Epithelial cell of proximal tubule (primary cell): ENCODE results near the gene PLXNA1. TPM values are rescaled to one million over a fixed set of nuclear protein-coding genes. Genes with fewer than 3 reads are reported as not detected.

ENCODE experiments used
- DNase-seq: peaks from one replicate; pipeline ENCODE4 v3.0.0-alpha.2; 2011; ENCODE audit warnings: low read depth
- H3K4me3 ChIP-seq: 2 replicates; pipeline ENCODE4 v1.5.1; 2011; ENCODE audit warnings: low read depth, mild to moderate bottlenecking, low read length
- total RNA-seq: library from RNA; depleted of rRNA; stranded (reverse); fragments of >200 nt; gene quantifications from 2 replicates; pipeline ENCODE4 v1.2.3, GENCODE V29; 2015
- TF ChIP-seq, protein P1 (sequence below): conservative IDR thresholded peaks from 2 replicates; pipeline ENCODE4 v1.5.1; 2012; ENCODE audit warnings: low read depth, mild to moderate bottlenecking, low read length

PLXNA1 gene
- total RNA-seq, 1 donor from 2014 or later, result 35.5 TPM

DNA sequence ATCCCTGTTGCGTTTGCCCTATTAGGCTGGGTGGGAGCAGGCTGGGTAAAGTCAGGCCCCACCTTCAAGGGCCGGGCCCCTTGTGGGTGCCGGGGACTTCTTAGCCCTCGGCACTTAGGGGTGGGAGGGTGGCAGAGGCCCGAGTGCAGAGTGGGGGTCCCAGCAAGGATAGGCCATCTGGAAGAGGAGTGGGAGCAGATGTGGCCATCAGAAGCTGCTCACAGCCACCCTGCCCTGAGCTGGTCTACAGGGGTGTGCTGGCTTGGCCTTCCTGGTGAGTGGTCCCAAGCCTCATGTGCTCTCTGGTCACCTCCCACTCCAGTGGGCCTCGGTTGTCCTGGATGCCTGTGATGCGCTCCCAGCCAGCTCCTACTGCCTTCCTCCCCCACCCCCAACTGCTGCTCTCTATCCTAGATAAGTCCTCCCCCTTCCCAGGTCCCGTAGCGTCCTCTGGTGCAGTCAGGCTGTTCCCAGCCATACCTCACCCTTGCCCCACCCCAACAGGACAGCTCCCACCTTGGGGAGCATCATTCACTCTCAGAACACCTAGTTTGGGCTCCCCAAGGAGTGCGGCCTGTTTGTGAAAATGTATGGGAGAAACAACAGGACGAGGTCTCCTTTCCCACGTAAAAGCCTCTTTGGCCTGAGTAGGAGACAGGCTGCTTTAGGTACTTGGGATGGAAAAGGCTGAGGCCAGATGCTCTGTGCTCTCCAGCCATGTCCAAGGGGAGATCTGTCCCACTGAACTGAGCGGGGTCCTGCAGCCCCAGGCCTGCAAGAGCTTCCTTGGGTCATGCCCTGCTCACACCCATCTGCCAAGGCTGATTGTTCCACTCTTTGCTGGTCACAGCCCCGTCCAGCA lies 24.9 kb upstream of the PLXNA1 start:
- H3K4me3 ChIP-seq, result no peak overlapping the region
- TF ChIP-seq, protein P1, sequence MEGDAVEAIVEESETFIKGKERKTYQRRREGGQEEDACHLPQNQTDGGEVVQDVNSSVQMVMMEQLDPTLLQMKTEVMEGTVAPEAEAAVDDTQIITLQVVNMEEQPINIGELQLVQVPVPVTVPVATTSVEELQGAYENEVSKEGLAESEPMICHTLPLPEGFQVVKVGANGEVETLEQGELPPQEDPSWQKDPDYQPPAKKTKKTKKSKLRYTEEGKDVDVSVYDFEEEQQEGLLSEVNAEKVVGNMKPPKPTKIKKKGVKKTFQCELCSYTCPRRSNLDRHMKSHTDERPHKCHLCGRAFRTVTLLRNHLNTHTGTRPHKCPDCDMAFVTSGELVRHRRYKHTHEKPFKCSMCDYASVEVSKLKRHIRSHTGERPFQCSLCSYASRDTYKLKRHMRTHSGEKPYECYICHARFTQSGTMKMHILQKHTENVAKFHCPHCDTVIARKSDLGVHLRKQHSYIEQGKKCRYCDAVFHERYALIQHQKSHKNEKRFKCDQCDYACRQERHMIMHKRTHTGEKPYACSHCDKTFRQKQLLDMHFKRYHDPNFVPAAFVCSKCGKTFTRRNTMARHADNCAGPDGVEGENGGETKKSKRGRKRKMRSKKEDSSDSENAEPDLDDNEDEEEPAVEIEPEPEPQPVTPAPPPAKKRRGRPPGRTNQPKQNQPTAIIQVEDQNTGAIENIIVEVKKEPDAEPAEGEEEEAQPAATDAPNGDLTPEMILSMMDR, result no peak
- no peak for DNase-seq

DNA sequence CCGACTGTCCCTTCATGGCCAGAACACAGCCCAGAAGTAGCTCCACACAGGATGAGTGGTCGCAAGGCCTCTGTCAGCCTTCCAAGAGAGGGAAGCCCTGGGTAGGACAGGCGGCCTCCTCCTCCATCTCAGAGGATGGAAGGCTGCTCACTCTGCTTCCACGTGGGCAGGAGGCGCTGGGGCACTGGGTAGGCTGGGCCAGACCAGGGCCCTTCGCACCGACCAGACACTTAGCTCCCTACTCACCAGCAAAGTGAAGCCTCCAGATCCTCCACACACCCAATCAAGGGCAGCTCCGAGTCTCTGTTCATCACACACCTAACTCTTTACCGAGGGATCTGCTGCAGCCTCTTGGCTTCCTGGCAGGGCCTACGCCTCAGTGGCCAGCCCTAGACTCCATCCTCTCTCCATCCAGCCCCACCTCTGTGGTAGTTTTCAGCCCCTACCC lies 24.3 kb upstream of the PLXNA1 start:
- H3K4me3 ChIP-seq, result no peak overlapping the region
- no peak for DNase-seq
- TF ChIP-seq, protein P1, result no peak

DNA sequence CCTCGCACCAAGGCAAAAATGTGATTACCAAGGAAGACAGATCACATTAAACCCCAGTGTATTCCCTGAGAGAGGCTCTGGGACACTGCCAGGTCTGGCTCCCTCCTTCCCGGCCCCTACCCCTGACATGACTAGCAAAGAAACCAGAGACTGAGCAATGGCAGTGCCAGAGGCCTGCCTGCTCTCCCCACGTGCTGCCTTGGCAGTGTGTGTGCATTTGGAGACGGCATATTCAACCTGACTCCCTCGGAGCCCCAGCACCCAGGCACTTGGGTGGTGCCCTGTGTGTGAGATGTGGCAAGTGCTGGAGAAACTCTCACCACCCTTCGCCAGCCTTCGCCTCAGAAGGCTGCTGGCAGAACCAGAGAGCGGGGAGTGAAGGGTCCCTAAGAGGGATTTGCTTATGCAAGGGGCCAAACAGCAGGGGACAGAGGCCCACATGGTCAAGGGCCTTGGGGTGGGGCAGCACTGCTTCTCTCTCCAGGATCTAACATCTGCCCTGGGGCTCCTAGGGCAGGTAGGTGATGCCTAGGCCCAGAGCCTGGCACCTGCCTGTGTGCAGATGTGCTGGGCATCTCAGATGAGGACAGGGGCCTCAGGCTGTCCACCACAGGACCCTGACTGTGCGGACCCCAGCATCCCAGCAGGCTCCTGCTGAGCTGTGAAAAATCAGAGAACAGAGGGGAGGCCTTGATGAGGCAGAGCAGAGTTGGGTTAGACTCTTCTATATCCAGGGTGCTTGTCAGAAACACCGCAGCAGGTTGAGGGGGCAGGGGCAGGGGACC lies 23.6 kb upstream of the PLXNA1 start:
- no peak overlapping the region for H3K4me3 ChIP-seq
- TF ChIP-seq, protein P1, result no peak
- DNase-seq, result no peak

DNA sequence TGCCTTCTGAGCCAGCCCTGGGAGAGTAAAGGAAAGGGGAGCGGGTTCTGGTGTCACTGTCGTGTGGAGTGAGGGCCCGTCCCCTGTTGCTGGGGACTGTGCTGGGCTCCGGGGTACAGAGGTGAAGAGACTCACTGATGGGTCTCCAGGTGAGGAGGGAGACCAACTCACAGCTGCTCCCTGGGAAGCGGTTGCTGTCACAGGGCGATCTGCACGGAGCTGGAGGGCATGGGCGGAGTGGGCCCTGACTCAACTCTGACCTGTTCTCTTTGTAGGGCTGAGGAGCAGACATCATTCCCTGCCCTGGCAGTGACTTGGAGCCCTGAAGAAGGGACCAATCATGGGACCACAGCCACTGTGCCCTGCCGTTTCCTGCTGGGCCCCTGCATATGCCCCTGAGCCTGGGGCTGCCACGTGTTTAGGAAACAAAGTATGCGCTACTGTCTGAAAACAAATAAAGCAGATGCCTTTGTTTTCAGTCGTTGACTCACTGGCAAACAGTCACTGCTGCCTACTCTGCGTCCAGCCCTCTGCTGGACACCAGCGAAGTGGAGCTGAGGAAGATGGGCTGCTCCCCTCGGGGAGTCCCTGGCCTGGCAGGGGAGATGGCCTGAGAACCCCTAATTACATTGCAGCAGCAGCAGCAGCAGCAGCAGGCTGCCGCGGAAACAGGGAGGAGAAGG lies 22.9 kb upstream of the PLXNA1 start:
- H3K4me3 ChIP-seq, result no peak overlapping the region
- DNase-seq, result no peak
- TF ChIP-seq, protein P1, result no peak

DNA sequence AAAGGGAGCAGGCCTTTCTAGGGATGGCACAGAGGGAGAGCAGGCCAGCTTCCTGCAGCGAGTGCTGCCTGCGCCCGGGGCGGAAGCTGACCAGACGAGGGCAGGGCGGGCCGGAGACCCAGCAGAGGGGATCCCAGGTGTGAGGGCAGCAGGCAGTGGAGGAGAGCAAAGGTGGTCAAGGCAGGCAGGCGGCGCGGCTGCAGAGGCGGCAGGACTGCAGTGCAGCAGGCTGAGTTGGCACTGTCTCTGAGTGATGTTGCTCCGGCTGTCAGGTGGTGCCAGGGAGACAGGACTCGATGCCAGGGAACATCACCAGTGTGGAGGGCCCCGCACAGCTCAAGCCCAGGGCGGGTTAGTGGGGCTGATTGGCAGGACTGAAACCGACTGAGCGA lies 22.3 kb upstream of the PLXNA1 start:
- H3K4me3 ChIP-seq, result no peak overlapping the region
- no peak for DNase-seq
- TF ChIP-seq, protein P1, result no peak

DNA sequence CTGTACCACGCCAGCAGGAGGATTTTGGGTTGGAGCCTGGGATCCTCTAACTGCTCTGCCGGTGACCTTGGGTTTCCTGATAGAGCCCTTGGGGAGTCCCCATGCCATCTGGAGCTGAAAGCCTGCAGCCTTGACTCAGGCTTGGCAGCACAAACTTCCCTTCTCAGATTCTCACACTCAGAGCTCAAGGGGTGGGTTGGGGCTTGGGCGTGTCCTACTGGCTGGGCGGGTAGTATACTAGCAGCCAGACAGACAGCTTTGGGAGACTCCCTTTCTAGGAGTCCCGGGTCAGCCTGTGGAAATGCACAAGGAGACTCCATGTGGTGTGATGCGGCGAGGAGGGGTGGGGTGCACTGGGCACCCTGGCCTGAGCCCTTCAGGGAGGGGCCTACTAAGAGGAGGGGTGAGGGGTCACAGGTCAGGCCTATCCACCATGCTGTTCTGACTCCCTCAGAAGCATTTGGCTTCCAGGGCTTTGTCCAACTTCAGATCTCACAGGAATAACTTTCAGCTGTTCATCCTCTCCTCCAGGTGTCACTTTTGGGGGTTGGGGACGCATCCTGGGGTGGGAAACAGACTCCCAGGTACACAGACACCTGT lies 21.6 kb upstream of the PLXNA1 start:
- no peak overlapping the region for H3K4me3 ChIP-seq
- DNase-seq, result no peak
- TF ChIP-seq, protein P1, result no peak
